Hematopoietic multipotent progenitor cell (in vitro differentiated cells): ENCODE measurements around the gene ZBTB8B. TPM values are rescaled to one million over a fixed set of nuclear protein-coding genes. Genes with fewer than 3 reads are reported as not detected.

Experiments used
- DNase-seq, 3 donors: peaks; one replicate each; pipeline ENCODE4 v3.0.0-alpha.2; 2011 to 2015; ENCODE audit warnings: low read depth in 2 of 3, low spot score in 2 of 3
- total RNA-seq: library from RNA; depleted of rRNA; stranded (reverse); fragments of >200 nt; gene quantifications from one replicate; pipeline ENCODE4 v1.2.3, GENCODE V29; 2012

ZBTB8B gene
- total RNA-seq, 1 donor: under 0.01 TPM

GRCh38 chr1:32501865-32502264 lies 37.0 kb downstream of the ZBTB8B start:
- no peak for DNase-seq

GRCh38 chr1:32503153-32503552 lies 38.3 kb downstream of the ZBTB8B start:
- no peak for DNase-seq

GRCh38 chr1:32507021-32507420 lies 42.1 kb downstream of the ZBTB8B start:
- no peak for DNase-seq

GRCh38 chr1:32508761-32509160 lies 43.9 kb downstream of the ZBTB8B start:
- no peak for DNase-seq

- no peak for DNase-seq
These were observed 45.1 kb downstream of the ZBTB8B start for GRCh38 chr1:32509939-32510338.

Other genes with a start within 250 kb of the ZBTB8B start
- 28.8 TPM for gene TMEM234, start 242.7 kb upstream of the ZBTB8B start, total RNA-seq
- 292 TPM for gene EIF3I, start 242.7 kb upstream of the ZBTB8B start, total RNA-seq
- under 0.01 TPM for gene FAM167B, start 217.8 kb upstream of the ZBTB8B start, total RNA-seq
- 3.5 TPM for gene LCK, start 213.8 kb upstream of the ZBTB8B start, total RNA-seq
- 65.7 TPM for gene HDAC1, start 173.0 kb upstream of the ZBTB8B start, total RNA-seq
- 34.5 TPM for gene MARCKSL1, start 128.8 kb upstream of the ZBTB8B start, total RNA-seq
- 7.8 TPM for gene FAM229A, start 102.6 kb upstream of the ZBTB8B start, total RNA-seq
- 0.27 TPM for gene TSSK3, start 102.5 kb upstream of the ZBTB8B start, total RNA-seq
- gene BSDC1, start 70.6 kb upstream of the ZBTB8B start, total RNA-seq: 73.8 TPM
- 8.1 TPM for gene ZBTB8A, start 74.4 kb downstream of the ZBTB8B start, total RNA-seq
- 6.2 TPM for gene ZBTB8OS, start 185.5 kb downstream of the ZBTB8B start, total RNA-seq
- 164 TPM for gene RBBP4, start 186.1 kb downstream of the ZBTB8B start, total RNA-seq
- 0.27 TPM for gene SYNC, start 237.7 kb downstream of the ZBTB8B start, total RNA-seq